Measurements from ENCODE around the gene LRRK2. TPM values are rescaled to one million over a fixed set of nuclear protein-coding genes. Genes with fewer than 3 reads are reported as not detected.

The LRRK2 gene
- total and polyA plus RNA-seq, 2 of the 13 experiments (the other 11 are each of a cell fraction or from before 2014, with no cell fraction given) = not detected

DNA sequence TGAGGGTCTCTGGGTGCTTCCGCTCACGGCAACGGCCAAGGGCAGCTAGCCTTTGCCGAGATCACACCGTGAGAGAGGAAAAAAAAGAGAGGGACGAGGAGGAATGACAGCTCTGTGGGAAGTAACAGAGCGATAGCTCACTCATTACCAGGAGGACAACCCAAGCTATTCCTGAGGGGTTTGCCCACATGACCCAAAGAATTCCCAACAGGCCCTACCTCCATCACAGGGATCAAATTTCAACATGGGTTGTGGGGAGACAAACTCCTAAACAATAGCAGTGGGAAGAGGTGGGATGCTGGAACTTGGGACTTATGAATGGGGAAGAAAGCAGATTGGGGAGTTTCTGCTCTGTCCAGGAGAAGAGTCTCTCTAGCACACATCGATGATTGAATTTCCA, 180.6 kb downstream of the LRRK2 start (continued):
- TF ChIP-seq, protein P1, sequence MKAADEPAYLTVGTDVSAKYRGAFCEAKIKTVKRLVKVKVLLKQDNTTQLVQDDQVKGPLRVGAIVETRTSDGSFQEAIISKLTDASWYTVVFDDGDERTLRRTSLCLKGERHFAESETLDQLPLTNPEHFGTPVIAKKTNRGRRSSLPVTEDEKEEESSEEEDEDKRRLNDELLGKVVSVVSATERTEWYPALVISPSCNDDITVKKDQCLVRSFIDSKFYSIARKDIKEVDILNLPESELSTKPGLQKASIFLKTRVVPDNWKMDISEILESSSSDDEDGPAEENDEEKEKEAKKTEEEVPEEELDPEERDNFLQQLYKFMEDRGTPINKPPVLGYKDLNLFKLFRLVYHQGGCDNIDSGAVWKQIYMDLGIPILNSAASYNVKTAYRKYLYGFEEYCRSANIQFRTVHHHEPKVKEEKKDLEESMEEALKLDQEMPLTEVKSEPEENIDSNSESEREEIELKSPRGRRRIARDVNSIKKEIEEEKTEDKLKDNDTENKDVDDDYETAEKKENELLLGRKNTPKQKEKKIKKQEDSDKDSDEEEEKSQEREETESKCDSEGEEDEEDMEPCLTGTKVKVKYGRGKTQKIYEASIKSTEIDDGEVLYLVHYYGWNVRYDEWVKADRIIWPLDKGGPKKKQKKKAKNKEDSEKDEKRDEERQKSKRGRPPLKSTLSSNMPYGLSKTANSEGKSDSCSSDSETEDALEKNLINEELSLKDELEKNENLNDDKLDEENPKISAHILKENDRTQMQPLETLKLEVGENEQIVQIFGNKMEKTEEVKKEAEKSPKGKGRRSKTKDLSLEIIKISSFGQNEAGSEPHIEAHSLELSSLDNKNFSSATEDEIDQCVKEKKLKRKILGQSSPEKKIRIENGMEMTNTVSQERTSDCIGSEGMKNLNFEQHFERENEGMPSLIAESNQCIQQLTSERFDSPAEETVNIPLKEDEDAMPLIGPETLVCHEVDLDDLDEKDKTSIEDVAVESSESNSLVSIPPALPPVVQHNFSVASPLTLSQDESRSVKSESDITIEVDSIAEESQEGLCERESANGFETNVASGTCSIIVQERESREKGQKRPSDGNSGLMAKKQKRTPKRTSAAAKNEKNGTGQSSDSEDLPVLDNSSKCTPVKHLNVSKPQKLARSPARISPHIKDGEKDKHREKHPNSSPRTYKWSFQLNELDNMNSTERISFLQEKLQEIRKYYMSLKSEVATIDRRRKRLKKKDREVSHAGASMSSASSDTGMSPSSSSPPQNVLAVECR (CRISPR knock-in tag; IDR thresholded peaks at IDR 0.05; ENCODE audit: borderline replicate concordance) = no peak
- no peak for TF ChIP-seq ZNF20 (CRISPR knock-in tag; IDR thresholded peaks at IDR 0.05)
- no peak for TF ChIP-seq ZNF33B (CRISPR knock-in tag; IDR thresholded peaks at IDR 0.05)
- TF ChIP-seq ZBTB7A (CRISPR knock-in tag; IDR thresholded peaks at IDR 0.05) = no peak
- no peak for TF ChIP-seq HNRNPL (IDR thresholded peaks at IDR 0.05; ENCODE audit: low read depth, low read length)
- TF ChIP-seq ARID2 (CRISPR knock-in tag; IDR thresholded peaks at IDR 0.05; ENCODE audit: borderline replicate concordance) = no peak
- TF ChIP-seq TEAD3 (CRISPR knock-in tag; optimal IDR thresholded peaks at IDR 0.05; ENCODE audit: borderline replicate concordance) = no peak
- no peak for TF ChIP-seq RFX3 (CRISPR knock-in tag; IDR thresholded peaks at IDR 0.05)

Other genes with a start within 250 kb of the LRRK2 start
- 3.2 and 6.0 TPM in 2 replicates for gene SLC2A13, start 118.9 kb upstream of the LRRK2 start, total RNA-seq (2016; rRNA removed; fragmentation: Illumina TruSeq; extraction: Trizol)
- gene SLC2A13, start 118.9 kb upstream of the LRRK2 start, polyA plus RNA-seq (2011; rRNA removed) = 4.7 and 5.5 TPM in 2 replicates